K562 (cell line): Measurements from ENCODE around the gene POP5. TPM values are rescaled to one million over a fixed set of nuclear protein-coding genes. Genes with fewer than 3 reads are reported as not detected.
A peak's percentile ranks its signal among the peaks of the same experiment; 100 is the strongest.

Experiments
- BRD9 ChIP-seq: fragments of 450-650 bp; IDR thresholded peaks from 2 replicates; pipeline ENCODE4 v1.6.1; 2018; ENCODE audit warnings: low read depth; ENCODE audit not compliant: partially characterized antibody
- ELF2 ChIP-seq: fragments of 250-450 bp; sonication (Bioruptor Pico); IDR thresholded peaks from 2 replicates; pipeline ENCODE4 v1.5.0; 2021; ENCODE audit warnings: mild to moderate bottlenecking
- HNRNPK ChIP-seq: fragments of 200-400 bp; formaldehyde crosslinking; IDR thresholded peaks from one replicate; pipeline ENCODE4 v1.6.1; 2018; ENCODE audit warnings: mild to moderate bottlenecking, low read depth, low read length; ENCODE audit not compliant: poor library complexity, severe bottlenecking
- HOXB6 ChIP-seq: fragments of 250-450 bp; sonication (Bioruptor Pico); IDR thresholded peaks from 2 replicates; pipeline ENCODE4 v1.5.1; 2022; ENCODE audit warnings: mild to moderate bottlenecking, borderline replicate concordance
- KHSRP ChIP-seq: fragments of 450-650 bp; IDR thresholded peaks from 2 replicates; pipeline ENCODE4 v1.6.1; 2017
- SAP30 ChIP-seq: fragments of 200-600 bp; sonication (generic); IDR thresholded peaks from 2 replicates; pipeline ENCODE4 v1.6.1; 2012; ENCODE audit warnings: borderline replicate concordance, low read depth, mild to moderate bottlenecking, moderate library complexity, low read length, control low read depth, inconsistent platforms; ENCODE audit not compliant: insufficient read depth, poor library complexity, severe bottlenecking
- TAF9B ChIP-seq: fragments of 450-650 bp; IDR thresholded peaks from 2 replicates; pipeline ENCODE4 v1.6.1; 2018; ENCODE audit warnings: mild to moderate bottlenecking; ENCODE audit not compliant: partially characterized antibody
- ZNF668 ChIP-seq: fragments of 250-450 bp; sonication (Bioruptor Pico); IDR thresholded peaks from 2 replicates; pipeline ENCODE4 v1.8.0; 2022; ENCODE audit warnings: mild to moderate bottlenecking, inconsistent platforms
- ZNF699 ChIP-seq: fragments of 250-450 bp; sonication (Bioruptor Pico); IDR thresholded peaks from 2 replicates; pipeline ENCODE4 v1.8.0; 2021; ENCODE audit warnings: mild to moderate bottlenecking, moderate library complexity; ENCODE audit not compliant: insufficient replicate concordance
- polyA plus RNA-seq, 8 experiments: library from polyadenylated mRNA; depleted of rRNA in 4 of 8; stranded (reverse) in 5 of 8; unstranded in 3 of 8; fragments of >200 nt; fragmentation: Nextera tagmentation in 2 of 8; fragmentation: Illumina TruSeq in 1 of 8; extraction: Ambion mirVana in 2 of 8; extraction: Trizol in 1 of 8; gene quantifications; 2 replicates each; pipeline versions ENCODE4 v1.2.1 to v1.2.3, GENCODE V29; 2011 to 2014; ENCODE audit warnings: inconsistent platforms in 1 of 8, missing spikeins in 1 of 8
- total RNA-seq, 7 experiments: library from RNA; depleted of rRNA in 6 of 7; stranded (reverse); fragments of >200 nt in 6 of 7; fragmentation: Illumina TruSeq in 2 of 7; extraction: Trizol in 2 of 7; gene quantifications; 2 replicates each; pipeline versions ENCODE4 v1.2.1 to v1.2.3, GENCODE V29; 2011 to 2021; ENCODE audit warnings: low replicate concordance in 1 of 7
- TF ChIP-seq, protein P1 (sequence below), 2 experiments: fragments of 450-650 bp; formaldehyde crosslinking in 1 of 2; IDR thresholded peaks; 2 replicates each; pipeline versions ENCODE4 v1.4.0 to v1.6.1; 2014 to 2020; ENCODE audit warnings: mild to moderate bottlenecking in 2 of 2, borderline replicate concordance in 1 of 2, low read depth in 1 of 2
- TF ChIP-seq, protein P2 (sequence below): fragments of 150-350 bp; conservative IDR thresholded peaks from 2 replicates; pipeline ENCODE4 v1.6.1; 2014; ENCODE audit warnings: low read length
- TF ChIP-seq, protein P3 (sequence below), 2 experiments: IDR thresholded peaks; 2 replicates each; pipeline ENCODE4 v1.6.1; 2011; ENCODE audit warnings: borderline replicate concordance in 1 of 2, control low read depth in 1 of 2, low read depth in 1 of 2, low read length in 1 of 2, mild to moderate bottlenecking in 1 of 2, mixed read lengths in 1 of 2, moderate library complexity in 1 of 2; ENCODE audit not compliant: insufficient read depth in 1 of 2, insufficient read length in 1 of 2, poor library complexity in 1 of 2, severe bottlenecking in 1 of 2; ENCODE audit errors: extremely low read depth in 1 of 2
- TF ChIP-seq, protein P4 (sequence below): sonication (generic); formaldehyde crosslinking; IDR thresholded peaks from 2 replicates; pipeline ENCODE4 v1.8.0; 2022; ENCODE audit warnings: mild to moderate bottlenecking, missing genetic modification reagents

The POP5 gene
- total and polyA plus RNA-seq, 9 of the 15 experiments (the other 6 are each of a cell fraction or from before 2014, with no cell fraction given): 57.5 to 253 (median 73.8) TPM

DNA sequence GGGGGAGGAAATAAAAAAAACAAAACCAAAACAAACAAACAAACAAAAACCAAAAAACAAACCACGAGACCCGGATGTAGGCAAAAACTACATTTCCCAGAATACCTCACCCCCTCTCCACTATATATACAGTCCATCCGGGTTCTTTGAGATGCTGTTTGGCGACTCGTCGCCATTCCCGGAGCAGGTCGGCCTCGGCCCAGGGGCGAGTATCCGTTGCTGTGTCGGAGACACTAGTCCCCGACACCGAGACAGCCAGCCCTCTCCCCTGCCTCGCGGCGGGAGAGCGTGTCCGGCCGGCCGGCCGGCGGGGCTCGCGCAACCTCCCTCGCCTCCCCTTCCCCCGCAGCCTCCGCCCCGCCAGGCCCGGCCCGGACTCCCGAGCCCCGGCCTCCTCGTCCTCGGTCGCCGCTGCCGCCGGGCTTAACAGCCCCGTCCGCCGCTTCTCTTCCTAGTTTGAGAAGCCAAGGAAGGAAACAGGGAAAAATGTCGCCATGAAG, 46.9 kb downstream of the POP5 start, which contains the start of gene RNF10 (continued):
- TF ChIP-seq, protein P1, sequence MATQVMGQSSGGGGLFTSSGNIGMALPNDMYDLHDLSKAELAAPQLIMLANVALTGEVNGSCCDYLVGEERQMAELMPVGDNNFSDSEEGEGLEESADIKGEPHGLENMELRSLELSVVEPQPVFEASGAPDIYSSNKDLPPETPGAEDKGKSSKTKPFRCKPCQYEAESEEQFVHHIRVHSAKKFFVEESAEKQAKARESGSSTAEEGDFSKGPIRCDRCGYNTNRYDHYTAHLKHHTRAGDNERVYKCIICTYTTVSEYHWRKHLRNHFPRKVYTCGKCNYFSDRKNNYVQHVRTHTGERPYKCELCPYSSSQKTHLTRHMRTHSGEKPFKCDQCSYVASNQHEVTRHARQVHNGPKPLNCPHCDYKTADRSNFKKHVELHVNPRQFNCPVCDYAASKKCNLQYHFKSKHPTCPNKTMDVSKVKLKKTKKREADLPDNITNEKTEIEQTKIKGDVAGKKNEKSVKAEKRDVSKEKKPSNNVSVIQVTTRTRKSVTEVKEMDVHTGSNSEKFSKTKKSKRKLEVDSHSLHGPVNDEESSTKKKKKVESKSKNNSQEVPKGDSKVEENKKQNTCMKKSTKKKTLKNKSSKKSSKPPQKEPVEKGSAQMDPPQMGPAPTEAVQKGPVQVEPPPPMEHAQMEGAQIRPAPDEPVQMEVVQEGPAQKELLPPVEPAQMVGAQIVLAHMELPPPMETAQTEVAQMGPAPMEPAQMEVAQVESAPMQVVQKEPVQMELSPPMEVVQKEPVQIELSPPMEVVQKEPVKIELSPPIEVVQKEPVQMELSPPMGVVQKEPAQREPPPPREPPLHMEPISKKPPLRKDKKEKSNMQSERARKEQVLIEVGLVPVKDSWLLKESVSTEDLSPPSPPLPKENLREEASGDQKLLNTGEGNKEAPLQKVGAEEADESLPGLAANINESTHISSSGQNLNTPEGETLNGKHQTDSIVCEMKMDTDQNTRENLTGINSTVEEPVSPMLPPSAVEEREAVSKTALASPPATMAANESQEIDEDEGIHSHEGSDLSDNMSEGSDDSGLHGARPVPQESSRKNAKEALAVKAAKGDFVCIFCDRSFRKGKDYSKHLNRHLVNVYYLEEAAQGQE (IDR thresholded peaks at IDR 0.05; ENCODE audit: borderline replicate concordance): no peak
- TF ChIP-seq, protein P1 (CRISPR knock-in tag; IDR thresholded peaks at IDR 0.05; ENCODE audit: low read depth): no peak
- TF ChIP-seq ZNF699 (CRISPR knock-in tag) (no peak), HOXB6 (CRISPR knock-in tag) (no peak), TAF9B (peak; percentile 53), KHSRP (no peak), BRD9 (peak; percentile 78), ELF2 (CRISPR knock-in tag) (0 out of 2 replicates have a peak, but pooled peaks have one; percentile 34), ZNF668 (CRISPR knock-in tag) (no peak), SAP30 (no peak), HNRNPK (no peak)
- TF ChIP-seq, protein P2, sequence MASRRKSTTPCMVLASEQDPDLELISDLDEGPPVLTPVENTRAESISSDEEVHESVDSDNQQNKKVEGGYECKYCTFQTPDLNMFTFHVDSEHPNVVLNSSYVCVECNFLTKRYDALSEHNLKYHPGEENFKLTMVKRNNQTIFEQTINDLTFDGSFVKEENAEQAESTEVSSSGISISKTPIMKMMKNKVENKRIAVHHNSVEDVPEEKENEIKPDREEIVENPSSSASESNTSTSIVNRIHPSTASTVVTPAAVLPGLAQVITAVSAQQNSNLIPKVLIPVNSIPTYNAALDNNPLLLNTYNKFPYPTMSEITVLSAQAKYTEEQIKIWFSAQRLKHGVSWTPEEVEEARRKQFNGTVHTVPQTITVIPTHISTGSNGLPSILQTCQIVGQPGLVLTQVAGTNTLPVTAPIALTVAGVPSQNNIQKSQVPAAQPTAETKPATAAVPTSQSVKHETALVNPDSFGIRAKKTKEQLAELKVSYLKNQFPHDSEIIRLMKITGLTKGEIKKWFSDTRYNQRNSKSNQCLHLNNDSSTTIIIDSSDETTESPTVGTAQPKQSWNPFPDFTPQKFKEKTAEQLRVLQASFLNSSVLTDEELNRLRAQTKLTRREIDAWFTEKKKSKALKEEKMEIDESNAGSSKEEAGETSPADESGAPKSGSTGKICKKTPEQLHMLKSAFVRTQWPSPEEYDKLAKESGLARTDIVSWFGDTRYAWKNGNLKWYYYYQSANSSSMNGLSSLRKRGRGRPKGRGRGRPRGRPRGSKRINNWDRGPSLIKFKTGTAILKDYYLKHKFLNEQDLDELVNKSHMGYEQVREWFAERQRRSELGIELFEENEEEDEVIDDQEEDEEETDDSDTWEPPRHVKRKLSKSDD: no peak
- TF ChIP-seq, protein P3, sequence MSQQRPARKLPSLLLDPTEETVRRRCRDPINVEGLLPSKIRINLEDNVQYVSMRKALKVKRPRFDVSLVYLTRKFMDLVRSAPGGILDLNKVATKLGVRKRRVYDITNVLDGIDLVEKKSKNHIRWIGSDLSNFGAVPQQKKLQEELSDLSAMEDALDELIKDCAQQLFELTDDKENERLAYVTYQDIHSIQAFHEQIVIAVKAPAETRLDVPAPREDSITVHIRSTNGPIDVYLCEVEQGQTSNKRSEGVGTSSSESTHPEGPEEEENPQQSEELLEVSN (IDR thresholded peaks at IDR 0.05; ENCODE audit: borderline replicate concordance in 1 of 2, extremely low read depth in 1 of 2, insufficient read depth in 1 of 2, insufficient read length in 1 of 2, low read depth in 1 of 2, low read length in 1 of 2, poor library complexity in 1 of 2, severe bottlenecking in 1 of 2): no peak
- TF ChIP-seq, protein P4, sequence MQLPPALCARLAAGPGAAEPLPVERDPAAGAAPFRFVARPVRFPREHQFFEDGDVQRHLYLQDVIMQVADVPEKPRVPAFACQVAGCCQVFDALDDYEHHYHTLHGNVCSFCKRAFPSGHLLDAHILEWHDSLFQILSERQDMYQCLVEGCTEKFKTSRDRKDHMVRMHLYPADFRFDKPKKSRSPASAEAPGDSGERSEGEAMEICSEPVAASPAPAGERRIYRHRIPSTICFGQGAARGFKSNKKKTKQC (CRISPR knock-in tag): no peak
